Measurements from ENCODE around the gene ANKMY1.

ANKMY1 gene

DNA sequence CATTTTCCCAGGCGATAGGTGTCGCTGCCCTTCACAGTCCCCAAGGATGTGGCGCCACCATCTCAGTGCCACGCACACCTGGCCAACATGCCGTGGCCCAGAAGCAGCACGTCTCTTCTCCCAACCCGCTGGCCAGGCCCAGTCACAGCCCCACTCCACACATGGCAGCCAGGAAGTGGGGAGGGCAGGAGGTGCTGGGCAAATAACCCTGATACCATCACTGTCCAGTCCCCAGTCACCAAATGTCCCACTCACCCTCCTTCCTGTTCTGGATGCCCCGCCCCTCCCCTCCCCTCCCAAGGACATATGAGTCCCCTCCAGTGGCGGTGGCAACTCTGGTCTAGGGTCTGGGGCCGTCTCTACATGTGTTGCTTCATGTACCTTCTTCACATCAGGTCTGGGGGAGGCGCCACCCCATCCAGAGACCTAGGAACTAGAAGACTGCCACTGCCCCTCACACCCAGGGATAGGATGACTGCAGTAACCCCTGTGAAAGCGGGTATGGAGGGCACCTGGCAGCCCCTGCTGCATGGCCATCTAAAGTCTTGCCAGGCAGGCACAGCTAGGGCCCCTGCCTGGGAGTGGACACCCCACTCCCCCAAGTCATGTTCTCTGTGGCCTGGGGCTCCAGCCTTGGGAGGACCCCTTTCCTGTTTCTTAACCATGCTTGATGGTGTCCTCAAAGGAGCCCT lies 21.4 kb upstream of the ANKMY1 start:
- DNase-seq (ENCODE audit: low read depth in 1 of 2, low spot score in 1 of 2): peak in 1 of 2 experiments; percentile 16
- H3K27ac ChIP-seq (replicated peaks): peak overlapping the region; percentile 79
- TF ChIP-seq GABPA (IDR thresholded peaks at IDR 0.05; ENCODE audit: low read depth) (no peak), POLR2AphosphoS5 (IDR thresholded peaks at IDR 0.05; ENCODE audit: low read depth) (no peak), SPI1 (IDR thresholded peaks at IDR 0.05; ENCODE audit: borderline replicate concordance, low read depth) (no peak)
- TF ChIP-seq, protein P1, sequence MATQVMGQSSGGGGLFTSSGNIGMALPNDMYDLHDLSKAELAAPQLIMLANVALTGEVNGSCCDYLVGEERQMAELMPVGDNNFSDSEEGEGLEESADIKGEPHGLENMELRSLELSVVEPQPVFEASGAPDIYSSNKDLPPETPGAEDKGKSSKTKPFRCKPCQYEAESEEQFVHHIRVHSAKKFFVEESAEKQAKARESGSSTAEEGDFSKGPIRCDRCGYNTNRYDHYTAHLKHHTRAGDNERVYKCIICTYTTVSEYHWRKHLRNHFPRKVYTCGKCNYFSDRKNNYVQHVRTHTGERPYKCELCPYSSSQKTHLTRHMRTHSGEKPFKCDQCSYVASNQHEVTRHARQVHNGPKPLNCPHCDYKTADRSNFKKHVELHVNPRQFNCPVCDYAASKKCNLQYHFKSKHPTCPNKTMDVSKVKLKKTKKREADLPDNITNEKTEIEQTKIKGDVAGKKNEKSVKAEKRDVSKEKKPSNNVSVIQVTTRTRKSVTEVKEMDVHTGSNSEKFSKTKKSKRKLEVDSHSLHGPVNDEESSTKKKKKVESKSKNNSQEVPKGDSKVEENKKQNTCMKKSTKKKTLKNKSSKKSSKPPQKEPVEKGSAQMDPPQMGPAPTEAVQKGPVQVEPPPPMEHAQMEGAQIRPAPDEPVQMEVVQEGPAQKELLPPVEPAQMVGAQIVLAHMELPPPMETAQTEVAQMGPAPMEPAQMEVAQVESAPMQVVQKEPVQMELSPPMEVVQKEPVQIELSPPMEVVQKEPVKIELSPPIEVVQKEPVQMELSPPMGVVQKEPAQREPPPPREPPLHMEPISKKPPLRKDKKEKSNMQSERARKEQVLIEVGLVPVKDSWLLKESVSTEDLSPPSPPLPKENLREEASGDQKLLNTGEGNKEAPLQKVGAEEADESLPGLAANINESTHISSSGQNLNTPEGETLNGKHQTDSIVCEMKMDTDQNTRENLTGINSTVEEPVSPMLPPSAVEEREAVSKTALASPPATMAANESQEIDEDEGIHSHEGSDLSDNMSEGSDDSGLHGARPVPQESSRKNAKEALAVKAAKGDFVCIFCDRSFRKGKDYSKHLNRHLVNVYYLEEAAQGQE (IDR thresholded peaks at IDR 0.05; ENCODE audit: insufficient replicate concordance, low read depth): no peak
- TF ChIP-seq, protein P2, sequence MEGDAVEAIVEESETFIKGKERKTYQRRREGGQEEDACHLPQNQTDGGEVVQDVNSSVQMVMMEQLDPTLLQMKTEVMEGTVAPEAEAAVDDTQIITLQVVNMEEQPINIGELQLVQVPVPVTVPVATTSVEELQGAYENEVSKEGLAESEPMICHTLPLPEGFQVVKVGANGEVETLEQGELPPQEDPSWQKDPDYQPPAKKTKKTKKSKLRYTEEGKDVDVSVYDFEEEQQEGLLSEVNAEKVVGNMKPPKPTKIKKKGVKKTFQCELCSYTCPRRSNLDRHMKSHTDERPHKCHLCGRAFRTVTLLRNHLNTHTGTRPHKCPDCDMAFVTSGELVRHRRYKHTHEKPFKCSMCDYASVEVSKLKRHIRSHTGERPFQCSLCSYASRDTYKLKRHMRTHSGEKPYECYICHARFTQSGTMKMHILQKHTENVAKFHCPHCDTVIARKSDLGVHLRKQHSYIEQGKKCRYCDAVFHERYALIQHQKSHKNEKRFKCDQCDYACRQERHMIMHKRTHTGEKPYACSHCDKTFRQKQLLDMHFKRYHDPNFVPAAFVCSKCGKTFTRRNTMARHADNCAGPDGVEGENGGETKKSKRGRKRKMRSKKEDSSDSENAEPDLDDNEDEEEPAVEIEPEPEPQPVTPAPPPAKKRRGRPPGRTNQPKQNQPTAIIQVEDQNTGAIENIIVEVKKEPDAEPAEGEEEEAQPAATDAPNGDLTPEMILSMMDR (IDR thresholded peaks at IDR 0.05; ENCODE audit: insufficient read depth, low read length): no peak
- no peaks in the 10 kb centered on the region for H3K27me3 ChIP-seq (ENCODE audit: insufficient read depth, poor library complexity, severe bottlenecking)
- H3K4me3 ChIP-seq (replicated peaks; ENCODE audit: insufficient read depth, low read length): no peak overlapping the region

DNA sequence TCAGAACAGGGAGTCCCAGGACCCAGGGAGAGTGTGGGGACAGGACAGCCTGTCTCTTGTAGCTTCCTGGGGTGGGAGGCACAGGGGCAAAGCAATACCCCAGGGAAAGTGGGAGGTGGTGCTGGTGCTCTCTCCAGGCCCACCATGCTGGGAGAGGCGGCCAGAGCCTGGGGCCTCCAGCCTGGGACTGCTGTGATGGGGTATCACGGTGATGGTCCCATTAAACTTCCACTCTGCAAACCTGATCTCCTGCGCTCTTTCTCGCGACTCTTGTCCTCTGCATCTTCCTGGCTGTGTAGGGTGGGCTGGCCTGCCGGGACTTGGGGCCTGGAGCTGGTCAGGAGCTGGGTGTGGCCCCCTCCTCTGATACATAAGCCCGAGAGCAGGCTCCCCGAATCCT lies 20.7 kb upstream of the ANKMY1 start:
- Histone ChIP-seq H3K4me3 (replicated peaks; ENCODE audit: insufficient read depth, low read length) (no peak overlapping the region), H3K27ac (replicated peaks) (peak overlapping the region; percentile 79), H3K27me3 (ENCODE audit: insufficient read depth, poor library complexity, severe bottlenecking) (no peaks in the 10 kb centered on the region)
- no peak for DNase-seq (ENCODE audit: low read depth in 1 of 2, low spot score in 1 of 2)
- TF ChIP-seq GABPA (IDR thresholded peaks at IDR 0.05; ENCODE audit: low read depth) (no peak), POLR2AphosphoS5 (IDR thresholded peaks at IDR 0.05; ENCODE audit: low read depth) (no peak), SPI1 (IDR thresholded peaks at IDR 0.05; ENCODE audit: borderline replicate concordance, low read depth) (no peak)
- TF ChIP-seq, protein P1 (IDR thresholded peaks at IDR 0.05; ENCODE audit: insufficient replicate concordance, low read depth): no peak
- TF ChIP-seq, protein P2 (IDR thresholded peaks at IDR 0.05; ENCODE audit: insufficient read depth, low read length): no peak

DNA sequence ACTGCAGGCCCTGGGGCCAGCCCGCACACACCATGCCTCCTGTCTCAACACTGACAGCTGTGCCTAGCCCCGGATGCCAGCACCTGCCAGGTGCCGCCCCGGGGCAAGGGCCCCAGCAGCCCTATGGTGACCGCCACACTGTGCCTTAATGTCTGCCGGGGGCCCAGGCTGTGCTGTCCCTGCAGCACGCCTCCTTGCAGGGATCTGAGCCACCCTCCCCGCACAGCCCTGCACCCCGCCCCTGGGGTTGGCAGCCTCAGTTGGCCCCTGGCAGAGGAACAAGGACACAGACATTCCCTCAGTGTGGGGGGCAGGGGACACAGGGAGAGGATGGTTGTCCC lies 20.3 kb upstream of the ANKMY1 start:
- TF ChIP-seq POLR2AphosphoS5 (IDR thresholded peaks at IDR 0.05; ENCODE audit: low read depth): no peak
- TF ChIP-seq, protein P1 (IDR thresholded peaks at IDR 0.05; ENCODE audit: insufficient replicate concordance, low read depth): no peak
- TF ChIP-seq, protein P2 (IDR thresholded peaks at IDR 0.05; ENCODE audit: insufficient read depth, low read length): no peak
- no peak for TF ChIP-seq SPI1 (IDR thresholded peaks at IDR 0.05; ENCODE audit: borderline replicate concordance, low read depth)
- TF ChIP-seq GABPA (IDR thresholded peaks at IDR 0.05; ENCODE audit: low read depth): no peak
- no peak overlapping the region for H3K27ac ChIP-seq (replicated peaks)

More for the DNA sequence above, 20.3 kb upstream of the ANKMY1 start:
- Histone ChIP-seq H3K4me3 (replicated peaks; ENCODE audit: insufficient read depth, low read length) (no peak overlapping the region), H3K27me3 (ENCODE audit: insufficient read depth, poor library complexity, severe bottlenecking) (no peaks in the 10 kb centered on the region)
- DNase-seq (ENCODE audit: low read depth in 1 of 2, low spot score in 1 of 2): no peak
